ENCODE data around the gene UIMC1. TPM values are rescaled to one million over a fixed set of nuclear protein-coding genes. Genes with fewer than 3 reads are reported as not detected.
A peak's percentile ranks its signal among the peaks of the same experiment; 100 is the strongest.

The UIMC1 gene
- total RNA-seq, 1 experiment from 2014 or later, result 53.0 TPM

GRCh38 chr5:176855598-176855997 is 151.0 kb downstream of the UIMC1 start:
- TF ChIP-seq CTCF (conservative IDR thresholded peaks at IDR 0.05), result no peak

More at GRCh38 chr5:176855598-176855997, 151.0 kb downstream of the UIMC1 start:
- H3K14ac ChIP-seq (ENCODE audit: insufficient read depth, low read length), result no peak overlapping the region
- peaks cover 2% of the 10 kb centered on the region for H3K27me3 Mint-ChIP-seq (ENCODE audit: low read depth)
- no peak overlapping the region for H2AFZ ChIP-seq (ENCODE audit: low read length)
- no peaks in the 10 kb centered on the region for H3K9me3 ChIP-seq (ENCODE audit: control insufficient read depth, low read depth, low read length)
- no peak overlapping the region for H3K4ac ChIP-seq (ENCODE audit: low read depth, low read length)
- H4K91ac ChIP-seq (ENCODE audit: insufficient read length, low read depth, low read length), result no peak overlapping the region
- H2BK12ac ChIP-seq (ENCODE audit: insufficient read length, low read depth, low read length), result no peak overlapping the region
- no peak overlapping the region for H3K4me3 Mint-ChIP-seq
- H3K27ac ChIP-seq (ENCODE audit: insufficient read length, low read depth, low read length), result no peak overlapping the region
- H3K23ac ChIP-seq (ENCODE audit: insufficient read length, low read depth, low read length), result no peak overlapping the region
- no peak overlapping the region for H4K8ac ChIP-seq (replicated peaks; ENCODE audit: insufficient read length, low read depth, low read length)
- no peaks in the 10 kb centered on the region for H3K36me3 Mint-ChIP-seq (ENCODE audit: insufficient read depth in 1 of 3, low read depth in 3 of 3)
- H3K56ac ChIP-seq (ENCODE audit: insufficient read length, low read depth, low read length), result no peak overlapping the region
- H2AK5ac ChIP-seq (ENCODE audit: insufficient read length, low read length), result no peak overlapping the region
- H2BK20ac ChIP-seq (ENCODE audit: low read depth, low read length, poor library complexity, severe bottlenecking), result no peak overlapping the region
- H2BK120ac ChIP-seq (ENCODE audit: low read depth, low read length, poor library complexity, severe bottlenecking), result no peak overlapping the region
- H3K79me2 ChIP-seq (ENCODE audit: insufficient read depth, low read length), result no peaks in the 10 kb centered on the region
- no peaks in the 10 kb centered on the region for H3K79me1 ChIP-seq (ENCODE audit: insufficient read depth, low read depth, low read length, poor library complexity, severe bottlenecking)
- H3K4me1 ChIP-seq (ENCODE audit: insufficient read depth, low read length), result no peaks in the 10 kb centered on the region
- no peak for DNase-seq
- no peaks in the 10 kb centered on the region for H4K20me1 ChIP-seq (ENCODE audit: control insufficient read depth, insufficient read depth, insufficient read length)
- no peak overlapping the region for H3T11ph ChIP-seq (ENCODE audit: low read length)
- no peak overlapping the region for H2BK5ac ChIP-seq (ENCODE audit: insufficient read length, low read length)
- H3K27me3 ChIP-seq (ENCODE audit: insufficient read depth, low read length), result no peaks in the 10 kb centered on the region
- H3K27ac Mint-ChIP-seq, result 0 out of 7 replicates have a peak overlapping the region, but pooled peaks of 1 of the 3 experiments have one; percentile 36
- H3K4me2 ChIP-seq (ENCODE audit: insufficient read depth, insufficient read length, low read length), result no peak overlapping the region
- no peaks in the 10 kb centered on the region for H3K23me2 ChIP-seq (ENCODE audit: insufficient read length, low read depth, low read length, poor library complexity, severe bottlenecking)
- no peak overlapping the region for H3K18ac ChIP-seq (ENCODE audit: insufficient read length, low read depth, low read length)
- H3K4me1 Mint-ChIP-seq, result peaks cover 0 to 9% of the 10 kb centered on the region in 2 experiments; a peak in 2 of 4 replicates
- H3K9ac ChIP-seq (ENCODE audit: extremely low read depth, insufficient read length, low read length), result no peak overlapping the region
- no peak overlapping the region for H4K5ac ChIP-seq (ENCODE audit: insufficient read length, low read depth, low read length)
- H2BK15ac ChIP-seq (ENCODE audit: low read depth, low read length), result no peak overlapping the region
- WGBS (ENCODE audit: extremely low coverage, insufficient read length, low lambda C conversion rate), result no CpG with 5 or more reads among the region's 18 CpGs
- H3K9me3 Mint-ChIP-seq, result no peaks in the 10 kb centered on the region

Other genes with a start within 250 kb of the UIMC1 start
- gene UNC5A, start 196.2 kb downstream of the UIMC1 start, total RNA-seq (2021), result 4.4 and 5.3 TPM in 2 replicates
- gene HK3, start 107.4 kb downstream of the UIMC1 start, total RNA-seq (2021), result not detected in 2 replicates
- 21.1 and 22.7 TPM in 2 replicates for gene ZNF346, start 15.9 kb upstream of the UIMC1 start, total RNA-seq (2021)
- gene FGFR4, start 80.1 kb upstream of the UIMC1 start, total RNA-seq (2021), result 52.8 and 56.3 TPM in 2 replicates
- gene NSD1, start 127.0 kb upstream of the UIMC1 start, total RNA-seq (2021), result 197 and 213 TPM in 2 replicates

Measured in H9 (cell line).